Upper lobe of left lung (tissue), 6 donors: Measurements from ENCODE around the gene CYLC2. TPM values are rescaled to one million over a fixed set of nuclear protein-coding genes. Genes with fewer than 3 reads are reported as not detected.

Experiments used
- ATAC-seq, 2 donors: fragments of 200-7000 bp; cut with Tn5 transposase; one replicate each; pipeline ENCODE4 v1.9.1; 2022; ENCODE audit warnings: mild to moderate bottlenecking in 2 of 2, moderate library complexity in 2 of 2; ENCODE audit not compliant: low FRiP score in 2 of 2
- DNase-seq, 2 donors: peaks; one replicate each; pipeline ENCODE4 v3.0.0-alpha.2; 2019 to 2020
- H3K27ac ChIP-seq, 4 donors: fragments of 200-600 bp; sonication (generic); one replicate each; pipeline ENCODE4 v1.5.1; 2016 to 2019
- H3K27me3 ChIP-seq, 4 donors: fragments of 200-600 bp; sonication (generic); one replicate each; pipeline ENCODE4 v1.5.1; 2017 to 2019
- H3K36me3 ChIP-seq, 4 donors: fragments of 200-600 bp; sonication (generic); one replicate each; pipeline ENCODE4 v1.5.1; 2016 to 2019
- H3K4me1 ChIP-seq, 4 donors: fragments of 200-600 bp; sonication (generic); one replicate each; pipeline ENCODE4 v1.5.1; 2018 to 2019
- H3K4me3 ChIP-seq, 4 donors: fragments of 200-600 bp; sonication (generic); one replicate each; pipeline ENCODE4 v1.5.1; 2017 to 2019; ENCODE audit warnings: mild to moderate bottlenecking in 2 of 4, moderate library complexity in 1 of 4
- H3K9me3 ChIP-seq, 4 donors: fragments of 200-600 bp; sonication (generic); one replicate each; pipeline ENCODE4 v1.5.1; 2018 to 2019
- EP300 ChIP-seq, 4 donors: sonication (generic); formaldehyde crosslinking; IDR thresholded peaks; one replicate each; pipeline ENCODE4 v1.5.1; 2017; ENCODE audit warnings: antibody characterized with exemption in 4 of 4, control low read depth in 2 of 4
- POLR2A ChIP-seq, 4 donors: fragments of 450-650 bp; IDR thresholded peaks; one replicate each; pipeline ENCODE4 v1.5.1; 2016 to 2017; ENCODE audit warnings: antibody characterized with exemption in 4 of 4, mild to moderate bottlenecking in 2 of 4
- POLR2AphosphoS5 ChIP-seq, 2 donors: sonication (generic); formaldehyde crosslinking; IDR thresholded peaks; one replicate each; pipeline ENCODE4 v1.5.1; 2017; ENCODE audit warnings: antibody characterized with exemption in 2 of 2
- WGBS, 2 donors: methylation state at CpG; one replicate each; pipeline ENCODE4 v1.1.5; 2017 to 2018; 5-methylcytosine and 5-hydroxymethylcytosine counted together
- small RNA-seq, 4 donors: library from RNA; depleted of rRNA; stranded (forward); fragments of <200 nt; gene quantifications; one replicate each; pipeline ENCODE3, GENCODE V24; 2016
- total RNA-seq, 6 donors: library from RNA; depleted of rRNA in 4 of 6; stranded (reverse); fragments of >200 nt in 4 of 6; gene quantifications; one replicate each; pipeline versions ENCODE4 v1.1.0 to v1.2.1, GENCODE V29; 2016 to 2021
- TF ChIP-seq, protein P1 (sequence below), 6 experiments: fragments of 450-650 bp in 4 of 6; fragments of 200-600 bp in 2 of 6; sonication (generic) in 2 of 6; IDR thresholded peaks; one replicate each; pipeline ENCODE4 v1.5.1; 2016 to 2019; ENCODE audit warnings: antibody characterized with exemption in 6 of 6
- donor health status: DM: no; HTN: no; CAD: no; lungs with moderate emphysema.
- donor health status: DM: no; HTN: yes; CAD: no; lungs with severe emphysema.

The CYLC2 gene
- total RNA-seq, 6 donors from 2014 or later: not detected

DNA sequence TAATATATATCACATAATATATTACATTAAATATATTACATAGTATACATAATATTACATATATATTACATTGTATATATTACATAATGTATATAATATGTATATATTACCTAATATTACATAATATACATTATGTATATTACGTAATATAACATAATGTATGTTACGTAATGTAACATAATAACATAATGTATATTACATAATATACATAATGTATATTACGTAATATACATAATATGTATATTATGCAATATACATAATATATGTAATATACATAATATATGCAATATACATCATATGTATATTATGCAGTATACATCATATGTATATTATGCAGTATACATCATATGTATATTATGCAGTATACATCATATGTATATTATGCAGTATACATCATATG, 19.1 kb downstream of the CYLC2 start:
- H3K27me3 ChIP-seq: no peaks in the 10 kb centered on the region
- no peak overlapping the region for H3K27ac ChIP-seq
- no peaks in the 10 kb centered on the region for H3K36me3 ChIP-seq
- ATAC-seq (no peak), DNase-seq (no peak)
- TF ChIP-seq POLR2A (IDR thresholded peaks at IDR 0.05) (no peak), EP300 (IDR thresholded peaks at IDR 0.05) (no peak), POLR2AphosphoS5 (IDR thresholded peaks at IDR 0.05) (no peak)
- TF ChIP-seq, protein P1, sequence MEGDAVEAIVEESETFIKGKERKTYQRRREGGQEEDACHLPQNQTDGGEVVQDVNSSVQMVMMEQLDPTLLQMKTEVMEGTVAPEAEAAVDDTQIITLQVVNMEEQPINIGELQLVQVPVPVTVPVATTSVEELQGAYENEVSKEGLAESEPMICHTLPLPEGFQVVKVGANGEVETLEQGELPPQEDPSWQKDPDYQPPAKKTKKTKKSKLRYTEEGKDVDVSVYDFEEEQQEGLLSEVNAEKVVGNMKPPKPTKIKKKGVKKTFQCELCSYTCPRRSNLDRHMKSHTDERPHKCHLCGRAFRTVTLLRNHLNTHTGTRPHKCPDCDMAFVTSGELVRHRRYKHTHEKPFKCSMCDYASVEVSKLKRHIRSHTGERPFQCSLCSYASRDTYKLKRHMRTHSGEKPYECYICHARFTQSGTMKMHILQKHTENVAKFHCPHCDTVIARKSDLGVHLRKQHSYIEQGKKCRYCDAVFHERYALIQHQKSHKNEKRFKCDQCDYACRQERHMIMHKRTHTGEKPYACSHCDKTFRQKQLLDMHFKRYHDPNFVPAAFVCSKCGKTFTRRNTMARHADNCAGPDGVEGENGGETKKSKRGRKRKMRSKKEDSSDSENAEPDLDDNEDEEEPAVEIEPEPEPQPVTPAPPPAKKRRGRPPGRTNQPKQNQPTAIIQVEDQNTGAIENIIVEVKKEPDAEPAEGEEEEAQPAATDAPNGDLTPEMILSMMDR (IDR thresholded peaks at IDR 0.05): no peak
- no peaks in the 10 kb centered on the region for H3K9me3 ChIP-seq
- no peak overlapping the region for H3K4me3 ChIP-seq
- 93 to 98% methylated on average over 2 to 3 of the region's 3 CpGs for WGBS, 2 donors
- H3K4me1 ChIP-seq: no peaks in the 10 kb centered on the region

DNA sequence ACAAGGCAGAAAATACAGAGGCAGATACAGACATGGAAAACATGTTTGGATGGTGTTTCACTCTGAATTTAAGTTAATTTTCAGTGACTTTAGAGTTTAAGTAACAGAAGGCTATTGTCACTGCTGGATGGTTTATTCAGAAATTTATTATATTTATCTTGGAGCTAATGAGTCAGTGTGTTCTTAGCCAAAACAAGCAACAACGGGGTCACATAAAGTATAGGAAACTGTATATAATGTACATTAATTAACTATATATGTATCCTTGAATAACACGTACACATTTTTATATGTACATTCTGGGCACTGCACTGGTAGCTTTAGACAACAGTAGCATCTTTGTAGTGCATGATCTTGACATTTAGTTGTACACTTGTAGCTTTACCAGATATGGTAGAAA, 30.7 kb downstream of the CYLC2 start:
- Histone ChIP-seq H3K9me3 (peaks cover 0 to 3% (median 0%) of the 10 kb centered on the region in 4 donors), H3K36me3 (no peaks in the 10 kb centered on the region), H3K27ac (no peak overlapping the region), H3K4me3 (no peak overlapping the region), H3K4me1 (no peaks in the 10 kb centered on the region), H3K27me3 (no peaks in the 10 kb centered on the region)
- WGBS, 2 donors: 78 to 79% methylated on average over 2 of the region's 2 CpGs
- ATAC-seq (no peak), DNase-seq (no peak)
- no peak for TF ChIP-seq POLR2A (IDR thresholded peaks at IDR 0.05)
- TF ChIP-seq, protein P1 (IDR thresholded peaks at IDR 0.05): no peak
- TF ChIP-seq POLR2AphosphoS5 (IDR thresholded peaks at IDR 0.05): no peak
- TF ChIP-seq EP300 (IDR thresholded peaks at IDR 0.05): no peak

DNA sequence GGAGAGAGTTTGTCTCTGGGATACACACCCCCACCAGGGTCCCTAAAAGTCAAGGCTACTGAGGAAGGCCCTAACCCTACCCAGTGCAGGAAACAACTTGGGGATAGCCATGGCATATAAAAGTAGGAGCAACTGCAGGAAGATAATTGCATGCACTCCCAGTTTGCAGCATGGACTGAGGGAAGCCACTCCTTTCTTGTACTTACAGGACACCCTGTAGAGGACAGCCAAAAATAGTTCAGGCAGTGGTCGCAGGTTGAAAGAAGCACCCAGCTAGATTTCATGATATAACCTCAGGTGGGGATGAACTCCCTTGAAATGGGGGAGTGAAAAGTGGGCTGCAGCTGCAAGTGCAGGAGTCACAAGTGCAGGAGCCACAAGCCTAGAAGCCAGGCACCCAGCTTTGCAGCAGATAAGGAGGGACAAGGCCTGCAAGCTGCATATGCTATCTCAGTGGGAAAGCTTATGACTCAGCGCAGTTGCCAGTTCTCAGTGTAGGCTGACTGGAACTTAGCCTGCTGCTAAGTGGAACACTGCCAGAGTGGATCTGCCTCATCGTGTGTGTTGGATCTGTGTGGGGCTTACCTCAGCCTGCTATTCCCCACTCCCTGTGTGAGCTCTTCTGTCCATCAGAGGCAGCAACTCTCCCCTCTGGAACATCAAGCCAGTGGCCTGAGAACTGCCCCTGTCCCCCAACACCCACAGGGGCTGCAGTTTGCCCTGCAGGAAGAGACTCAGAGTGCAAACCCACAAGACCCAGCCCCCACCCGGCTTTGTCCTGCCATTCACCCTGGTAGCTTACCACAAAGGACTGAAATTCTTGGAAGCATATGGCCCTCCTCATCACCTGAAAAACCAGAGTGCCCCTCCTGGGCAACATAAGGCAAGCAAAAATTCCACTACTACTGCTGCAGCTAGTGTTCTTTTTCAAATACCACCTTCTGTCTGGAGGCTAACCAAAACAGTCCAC, 42.7 kb downstream of the CYLC2 start:
- no peak overlapping the region for H3K4me3 ChIP-seq
- no peaks in the 10 kb centered on the region for H3K36me3 ChIP-seq
- H3K27ac ChIP-seq: no peak overlapping the region
- no peaks in the 10 kb centered on the region for H3K9me3 ChIP-seq
- WGBS, 2 donors: 90 to 91% methylated on average over 2 to 4 of the region's 4 CpGs
- H3K27me3 ChIP-seq: no peaks in the 10 kb centered on the region
- H3K4me1 ChIP-seq: no peaks in the 10 kb centered on the region
- no peak for ATAC-seq
- TF ChIP-seq, protein P1 (IDR thresholded peaks at IDR 0.05): no peak
- TF ChIP-seq EP300 (IDR thresholded peaks at IDR 0.05) (no peak), POLR2AphosphoS5 (IDR thresholded peaks at IDR 0.05) (no peak), POLR2A (IDR thresholded peaks at IDR 0.05) (no peak)
- no peak for DNase-seq

DNA sequence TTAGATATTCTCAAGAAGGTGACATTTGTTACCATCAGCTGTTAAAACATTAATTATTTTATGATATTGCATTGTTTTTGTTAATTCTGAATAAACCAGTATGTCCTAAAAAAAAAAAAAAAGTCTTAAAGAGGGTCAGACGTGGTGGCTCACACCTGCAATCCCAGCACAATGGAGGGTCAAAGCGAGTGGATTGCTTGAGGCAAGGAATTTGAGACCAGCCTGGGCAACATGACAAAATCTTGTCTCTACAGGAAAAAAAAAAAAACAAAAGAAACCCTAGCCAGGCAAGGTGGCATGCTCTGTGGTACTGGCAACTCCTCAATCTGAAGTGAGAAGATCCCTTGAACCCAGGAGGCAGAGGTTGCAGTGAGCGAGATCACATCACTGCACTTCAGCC, 46.8 kb downstream of the CYLC2 start:
- Histone ChIP-seq H3K27ac (no peak overlapping the region), H3K4me3 (no peak overlapping the region), H3K9me3 (no peaks in the 10 kb centered on the region), H3K4me1 (no peaks in the 10 kb centered on the region), H3K27me3 (no peaks in the 10 kb centered on the region), H3K36me3 (no peaks in the 10 kb centered on the region)
- ATAC-seq: no peak
- no peak for DNase-seq
- WGBS, 2 donors: 69 to 70% methylated on average over 3 of the region's 3 CpGs
- TF ChIP-seq, protein P1 (IDR thresholded peaks at IDR 0.05): no peak
- TF ChIP-seq POLR2A (IDR thresholded peaks at IDR 0.05) (no peak), EP300 (IDR thresholded peaks at IDR 0.05) (no peak), POLR2AphosphoS5 (IDR thresholded peaks at IDR 0.05) (no peak)

Small RNA genes lying within 50 kb of the gene (small RNA-seq; reads per million reads assigned to genes)
- gene AL589823.1: 0 reads per million in 4 donors
